OCI-M2 (cell line): ENCODE measurements around the gene RNF167.
"Not testable (repeated sequence)": the region's sequence is repeated elsewhere in the genome, so short reads cannot be mapped to it uniquely, and the experiment has no call there.

Experiments used
- DNase-seq: peaks from one replicate; lab custom pipeline; 2025; ENCODE audit not compliant: unreplicated experiment; lab: John Stamatoyannopoulos, UW

Gene RNF167

GRCh38 chr17:4901648-4902344, 38.3 kb upstream of the RNF167 start:
- no peak for DNase-seq

- no peak for DNase-seq
Observed at GRCh38 chr17:4902540-4902939, 37.5 kb upstream of the RNF167 start.

GRCh38 chr17:4903051-4903818, 36.8 kb upstream of the RNF167 start, which contains the start of gene CHRNE:
Gene CHRNE, minus strand, starts transcription at chr17:4903098. Its CDS starts 35 bp downstream, at chr17:4903063.
- DNase-seq, result no peak

GRCh38 chr17:4906642-4907041, 33.4 kb upstream of the RNF167 start:
- not testable (repeated sequence) for DNase-seq

DNA sequence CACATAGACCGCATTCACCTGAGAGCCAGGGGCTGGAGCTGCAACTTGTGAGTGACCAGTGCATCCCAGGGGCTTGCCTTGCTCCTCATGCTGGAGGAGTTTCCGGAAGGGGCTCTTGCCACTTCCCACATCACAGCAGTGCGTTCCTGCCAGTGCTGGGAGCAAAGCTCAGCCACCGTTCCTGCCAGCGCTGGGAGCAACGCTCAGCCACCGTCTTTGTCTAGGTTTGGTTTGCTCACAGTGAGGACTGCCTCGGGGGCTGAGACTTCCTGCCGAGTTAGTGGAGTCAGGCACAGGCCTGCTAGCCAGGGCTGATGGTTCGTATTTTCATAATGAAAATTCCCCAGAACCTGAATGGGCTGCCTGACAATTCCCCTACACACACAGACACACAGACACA, 31.8 kb upstream of the RNF167 start:
- no peak for DNase-seq

- peak; percentile 50 for DNase-seq
Observed at GRCh38 chr17:4908711-4909496, 31.2 kb upstream of the RNF167 start.

DNA sequence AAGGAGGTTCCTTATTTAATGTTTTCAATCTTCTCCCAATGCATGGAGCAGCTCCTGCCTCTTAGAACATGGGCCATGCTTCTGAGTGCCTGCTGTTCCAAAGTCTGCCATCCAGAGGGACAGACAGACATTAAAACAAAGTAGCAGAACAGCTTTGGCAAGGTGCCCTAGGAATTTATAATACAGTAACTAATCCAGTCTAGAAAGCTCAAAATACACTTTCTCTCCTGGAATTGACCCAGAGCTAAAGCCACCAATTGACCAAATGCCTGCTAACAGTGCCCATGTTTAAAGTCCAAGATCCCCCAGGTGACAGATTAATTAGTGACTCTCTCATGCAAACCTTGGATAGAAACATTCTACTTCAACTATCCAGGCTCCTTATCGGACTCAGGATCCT, 26.1 kb upstream of the RNF167 start:
- no peak for DNase-seq

GRCh38 chr17:4914551-4914950, 25.5 kb upstream of the RNF167 start:
- not testable (repeated sequence) for DNase-seq

- no peak for DNase-seq
Observed at GRCh38 chr17:4919511-4920047, 20.5 kb upstream of the RNF167 start.

DNA sequence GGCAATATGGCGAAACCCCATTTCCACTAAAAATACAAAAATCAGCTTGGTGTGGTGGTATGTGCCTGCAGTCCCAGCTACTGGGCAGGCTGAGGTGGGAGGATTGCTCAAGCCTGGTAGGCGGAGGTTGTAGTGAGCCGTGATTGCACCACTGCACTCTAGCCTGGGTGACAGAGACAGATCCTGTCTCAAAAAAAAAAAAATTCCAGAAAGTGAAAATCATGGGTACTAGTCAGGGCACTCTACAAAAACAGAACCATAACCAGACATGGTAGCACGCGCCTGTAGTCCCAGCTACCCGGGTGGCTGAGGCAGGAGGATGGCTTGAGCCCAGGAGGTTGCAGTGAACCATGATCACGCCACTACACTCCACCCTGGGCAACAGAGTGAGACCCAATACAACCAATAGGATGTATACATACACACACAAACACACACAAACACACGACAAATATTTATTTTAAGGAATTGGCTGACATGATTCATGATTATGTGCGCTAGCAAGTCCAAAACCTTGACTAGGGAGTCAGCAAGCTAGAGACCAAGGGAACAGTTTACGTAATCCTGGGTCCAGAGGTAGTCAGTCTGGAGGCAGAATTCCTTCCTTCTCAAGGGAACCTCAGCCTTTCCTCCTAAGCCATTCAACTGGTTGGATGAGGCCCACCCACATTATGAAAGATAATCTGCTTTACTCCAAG, 19.6 kb upstream of the RNF167 start:
- DNase-seq, result no peak

DNA sequence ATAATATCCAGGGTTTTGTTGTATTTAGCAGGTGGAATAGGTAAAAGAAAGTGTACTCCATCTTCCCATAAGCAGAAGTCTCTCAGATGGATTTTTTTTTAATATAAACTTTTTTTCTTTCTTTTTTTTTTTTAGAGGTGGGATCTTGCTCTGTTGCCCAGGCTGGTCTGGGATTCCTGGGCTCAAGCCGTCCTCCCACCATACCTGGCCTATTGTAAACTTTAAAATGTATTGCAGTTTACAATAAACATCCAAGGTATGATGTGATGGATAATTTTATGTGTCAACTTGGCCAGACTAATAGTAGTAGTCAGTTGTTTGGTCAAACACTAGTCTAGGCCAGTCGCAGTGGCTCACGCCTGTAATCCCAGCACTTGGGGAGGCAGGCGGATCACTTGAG, 18.7 kb upstream of the RNF167 start:
- DNase-seq, result no peak

DNA sequence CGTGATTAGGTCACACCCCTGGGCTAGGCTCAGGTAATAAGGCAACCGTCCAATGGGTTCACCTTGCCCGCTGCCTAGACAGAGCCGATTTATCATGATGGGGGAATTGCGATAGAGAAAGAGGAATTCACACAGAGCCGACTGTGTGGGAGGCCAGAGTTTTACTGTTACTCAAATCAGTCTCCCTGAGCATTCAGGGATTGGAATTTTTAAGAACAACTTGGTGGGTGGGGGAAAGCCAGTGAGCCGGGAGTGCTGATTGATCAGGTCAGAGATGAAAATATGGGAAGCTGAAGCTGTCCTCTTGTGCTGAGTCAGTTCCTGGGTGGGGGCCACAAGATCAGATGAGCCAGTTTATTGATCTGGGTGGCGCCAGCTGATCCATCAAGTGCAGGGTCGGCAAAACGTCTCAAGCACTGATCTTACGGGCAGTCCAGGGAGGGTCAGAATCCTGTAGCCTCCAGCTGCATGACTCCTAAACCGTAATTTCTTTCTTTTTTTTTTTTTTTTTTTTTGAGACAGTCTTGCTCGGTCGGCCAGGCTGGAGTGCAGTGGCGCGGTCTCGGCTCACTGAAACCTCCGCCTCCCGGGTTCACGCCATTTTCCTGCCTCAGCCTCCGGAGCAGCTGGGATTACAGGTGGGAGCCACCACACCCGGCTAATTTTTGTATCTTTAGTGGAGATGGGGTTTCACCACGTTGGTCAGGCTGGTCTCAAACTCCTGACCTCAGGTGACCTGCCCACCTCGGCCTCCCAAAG, 13.3 kb upstream of the RNF167 start:
- DNase-seq, result not testable (repeated sequence)

GRCh38 chr17:4928881-4929280, 11.2 kb upstream of the RNF167 start:
- no peak for DNase-seq

DNA sequence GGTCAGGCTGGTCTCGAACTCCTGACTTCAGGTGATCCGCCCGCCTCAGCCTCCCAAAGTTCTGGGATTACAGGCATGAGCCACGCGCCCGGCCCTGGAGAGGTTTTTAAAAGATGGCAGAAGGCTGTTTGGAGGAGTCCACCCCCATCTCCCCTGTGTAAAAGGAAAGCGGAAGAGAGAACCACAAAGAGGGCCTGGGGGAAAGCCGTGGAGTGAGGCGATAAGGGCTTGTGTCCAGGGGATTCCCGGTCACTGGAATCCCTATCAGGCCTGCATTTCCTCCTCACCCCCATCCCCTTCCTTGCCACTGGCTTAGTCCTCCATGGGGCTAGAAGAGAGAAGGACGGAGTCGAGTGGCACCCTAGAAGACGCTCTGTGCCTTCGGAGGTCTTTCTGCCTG, 8.1 kb upstream of the RNF167 start, which contains the start of gene GP1BA:
GP1BA (plus strand) TSS at position 315 of the 400 bp plus-strand sequence. CDS start 328 bp downstream, outside the sequence.
- no peak for DNase-seq

GRCh38 chr17:4932756-4933155, 7.3 kb upstream of the RNF167 start:
- no peak for DNase-seq

DNA sequence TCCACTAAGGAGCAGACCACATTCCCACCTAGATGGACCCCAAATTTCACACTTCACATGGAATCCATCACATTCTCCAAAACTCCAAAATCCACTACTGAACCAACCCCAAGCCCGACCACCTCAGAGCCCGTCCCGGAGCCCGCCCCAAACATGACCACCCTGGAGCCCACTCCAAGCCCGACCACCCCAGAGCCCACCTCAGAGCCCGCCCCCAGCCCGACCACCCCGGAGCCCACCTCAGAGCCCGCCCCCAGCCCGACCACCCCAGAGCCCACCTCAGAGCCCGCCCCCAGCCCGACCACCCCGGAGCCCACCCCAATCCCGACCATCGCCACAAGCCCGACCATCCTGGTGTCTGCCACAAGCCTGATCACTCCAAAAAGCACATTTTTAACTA, 6.4 kb upstream of the RNF167 start:
- no peak for DNase-seq

DNA sequence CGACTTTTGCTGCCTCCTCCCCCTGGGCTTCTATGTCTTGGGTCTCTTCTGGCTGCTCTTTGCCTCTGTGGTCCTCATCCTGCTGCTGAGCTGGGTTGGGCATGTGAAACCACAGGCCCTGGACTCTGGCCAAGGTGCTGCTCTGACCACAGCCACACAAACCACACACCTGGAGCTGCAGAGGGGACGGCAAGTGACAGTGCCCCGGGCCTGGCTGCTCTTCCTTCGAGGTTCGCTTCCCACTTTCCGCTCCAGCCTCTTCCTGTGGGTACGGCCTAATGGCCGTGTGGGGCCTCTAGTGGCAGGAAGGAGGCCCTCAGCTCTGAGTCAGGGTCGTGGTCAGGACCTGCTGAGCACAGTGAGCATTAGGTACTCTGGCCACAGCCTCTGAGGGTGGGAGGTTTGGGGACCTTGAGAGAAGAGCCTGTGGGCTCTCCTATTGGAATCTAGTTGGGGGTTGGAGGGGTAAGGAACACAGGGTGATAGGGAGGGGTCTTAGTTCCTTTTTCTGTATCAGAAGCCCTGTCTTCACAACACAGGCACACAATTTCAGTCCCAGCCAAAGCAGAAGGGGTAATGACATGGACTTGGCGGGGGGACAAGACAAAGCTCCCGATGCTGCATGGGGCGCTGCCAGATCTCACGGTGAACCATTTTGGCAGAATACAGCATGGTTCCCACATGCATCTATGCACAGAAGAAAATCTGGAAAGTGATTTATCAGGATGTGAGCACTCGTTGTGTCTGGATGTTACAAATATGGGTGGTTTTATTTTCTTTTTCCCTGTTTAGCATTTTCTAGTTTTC, 5.7 kb upstream of the RNF167 start:
- no peak for DNase-seq

GRCh38 chr17:4935650-4936049, 4.4 kb upstream of the RNF167 start:
- no peak for DNase-seq

GRCh38 chr17:4936436-4936835, 3.6 kb upstream of the RNF167 start:
- no peak for DNase-seq
